IPS-18a (cell line): Measurements from ENCODE around the gene COL4A6.
A peak's percentile ranks its signal among the peaks of the same experiment; 100 is the strongest.

Experiments
- H3K27ac ChIP-seq: one replicate; pipeline ENCODE4 v1.5.1; 2013; ENCODE audit warnings: low read length
- H3K27me3 ChIP-seq: one replicate; pipeline ENCODE4 v1.6.1; 2013; ENCODE audit warnings: mild to moderate bottlenecking, low read length; ENCODE audit not compliant: control insufficient read depth, insufficient read depth
- H3K36me3 ChIP-seq: one replicate; pipeline ENCODE4 v1.6.1; 2013; ENCODE audit warnings: low read depth, low read length; ENCODE audit not compliant: control insufficient read depth
- H3K4me1 ChIP-seq: one replicate; pipeline ENCODE4 v1.6.1; 2013; ENCODE audit warnings: low read depth, low read length; ENCODE audit not compliant: control insufficient read depth
- H3K4me3 ChIP-seq: one replicate; pipeline ENCODE4 v1.5.1; 2013; ENCODE audit warnings: low read length
- H3K9ac ChIP-seq: one replicate; pipeline ENCODE4 v1.6.1; 2013; ENCODE audit warnings: mild to moderate bottlenecking, low read length, moderate library complexity
- H3K9me3 ChIP-seq: one replicate; pipeline ENCODE4 v1.6.1; 2013; ENCODE audit warnings: low read depth, low read length; ENCODE audit not compliant: control insufficient read depth

Gene COL4A6

DNA sequence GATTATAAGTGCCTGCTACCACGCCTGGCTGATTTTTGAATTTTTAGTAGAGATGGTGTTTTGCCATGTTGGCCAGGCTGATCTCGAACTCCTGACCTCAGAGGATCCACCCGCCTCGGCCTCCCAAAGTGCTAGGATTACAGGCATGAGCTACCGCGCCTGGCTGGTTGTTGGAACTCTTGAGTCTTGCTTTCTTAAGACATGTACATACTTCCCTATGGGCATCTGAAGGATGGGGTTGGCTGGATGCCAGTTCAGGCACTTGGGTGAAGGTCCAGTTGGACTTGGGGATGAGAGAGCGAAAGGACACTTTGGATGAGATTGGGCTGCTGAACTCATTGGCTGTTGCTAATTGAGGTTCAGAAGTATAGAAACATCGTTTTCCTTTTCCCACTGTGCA is 306.2 kb downstream of the COL4A6 start:
- Histone ChIP-seq H3K9ac (no peak overlapping the region), H3K27me3 (no peaks in the 10 kb centered on the region), H3K36me3 (no peaks in the 10 kb centered on the region), H3K4me3 (no peak overlapping the region), H3K4me1 (peaks cover 4% of the 10 kb centered on the region), H3K9me3 (no peaks in the 10 kb centered on the region), H3K27ac (no peak overlapping the region)

DNA sequence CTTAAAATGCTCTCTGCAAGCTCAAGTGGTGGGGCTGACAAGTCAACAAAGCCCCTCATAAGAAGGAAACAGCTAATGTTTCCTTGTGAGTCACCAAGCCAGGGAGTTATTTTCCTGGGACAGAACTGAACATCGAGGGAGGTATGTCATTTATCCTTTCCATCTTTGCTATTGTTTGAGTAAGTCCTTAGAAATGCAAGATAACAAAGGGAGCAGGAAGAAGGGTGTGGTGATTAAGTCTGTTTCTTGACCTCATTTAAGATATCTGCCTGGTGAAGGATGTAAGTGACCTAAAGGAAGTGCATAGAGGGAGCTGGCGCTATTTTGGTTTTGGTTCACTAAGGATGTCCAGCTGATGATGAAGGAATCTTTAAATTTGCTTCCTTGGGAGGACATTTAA is 306.8 kb downstream of the COL4A6 start:
- H3K9ac ChIP-seq, result no peak overlapping the region
- no peak overlapping the region for H3K4me3 ChIP-seq
- H3K36me3 ChIP-seq, result no peaks in the 10 kb centered on the region
- peaks cover 9% of the 10 kb centered on the region for H3K4me1 ChIP-seq
- H3K9me3 ChIP-seq, result no peaks in the 10 kb centered on the region
- no peaks in the 10 kb centered on the region for H3K27me3 ChIP-seq
- H3K27ac ChIP-seq, result no peak overlapping the region

DNA sequence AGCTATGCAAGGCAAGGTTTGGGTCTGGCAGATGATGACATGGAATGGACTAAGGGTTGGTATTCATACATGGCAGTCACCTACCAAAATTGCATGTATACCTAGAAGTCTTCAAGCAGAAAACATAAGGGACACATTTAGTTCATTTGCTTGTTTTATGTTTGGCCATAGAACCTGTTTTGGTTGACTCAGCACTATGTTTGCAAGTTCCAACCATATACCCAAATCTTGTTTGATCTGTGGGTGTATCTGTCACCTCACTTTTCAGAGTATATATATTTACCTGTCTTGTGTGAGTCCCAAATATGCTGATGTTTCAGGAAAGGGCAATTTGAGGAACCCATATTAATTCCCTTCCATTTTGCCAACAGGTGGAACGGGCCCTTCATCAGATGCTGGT is 307.3 kb downstream of the COL4A6 start:
- H3K9ac ChIP-seq, result no peak overlapping the region
- no peaks in the 10 kb centered on the region for H3K36me3 ChIP-seq
- H3K27ac ChIP-seq, result no peak overlapping the region
- H3K9me3 ChIP-seq, result no peaks in the 10 kb centered on the region
- peaks cover 14% of the 10 kb centered on the region for H3K4me1 ChIP-seq
- no peaks in the 10 kb centered on the region for H3K27me3 ChIP-seq
- H3K4me3 ChIP-seq, result no peak overlapping the region

DNA sequence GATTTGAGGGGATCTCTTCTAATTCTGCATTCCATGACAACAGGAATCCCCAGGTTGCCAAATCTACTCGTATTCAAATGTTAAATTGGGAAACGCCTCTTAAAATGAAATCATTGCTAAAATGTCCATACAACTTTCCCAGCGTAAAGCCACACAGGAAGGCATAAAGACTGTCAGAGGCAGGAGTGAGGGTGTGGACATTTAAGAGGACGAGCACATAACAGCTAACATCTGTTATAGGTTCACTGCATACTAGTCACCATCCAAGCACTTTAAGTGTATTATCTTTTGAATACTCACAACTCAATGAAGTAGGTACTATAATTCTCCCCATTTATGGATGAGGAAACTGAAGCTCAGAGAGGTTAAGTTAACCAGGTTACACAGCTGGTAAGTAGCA is 311.1 kb downstream of the COL4A6 start:
- Histone ChIP-seq H3K36me3 (no peaks in the 10 kb centered on the region), H3K4me1 (peaks cover 19% of the 10 kb centered on the region), H3K9ac (no peak overlapping the region), H3K9me3 (no peaks in the 10 kb centered on the region), H3K27me3 (no peaks in the 10 kb centered on the region), H3K27ac (no peak overlapping the region), H3K4me3 (peak overlapping the region; percentile 0)

DNA sequence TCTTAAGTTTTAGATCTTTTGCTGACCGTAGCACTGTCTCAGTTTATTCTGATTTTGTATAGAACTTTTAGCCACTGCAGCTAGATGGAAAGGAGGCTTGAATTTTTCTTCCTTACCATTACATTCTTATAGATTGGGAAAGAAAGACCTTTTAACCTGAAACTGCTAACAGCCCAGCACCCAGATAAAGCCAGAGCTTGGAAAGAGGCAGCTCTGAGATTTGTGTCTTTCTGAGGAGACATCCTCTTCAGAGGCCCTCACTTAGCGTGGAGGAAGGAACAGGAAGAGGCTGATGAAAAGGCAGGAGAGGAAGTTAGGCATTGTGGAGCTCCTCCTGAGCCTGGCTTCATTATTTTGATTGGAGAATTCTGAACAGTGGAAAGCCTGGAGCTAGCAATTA is 311.6 kb downstream of the COL4A6 start:
- Histone ChIP-seq H3K4me1 (peaks cover 19% of the 10 kb centered on the region), H3K9me3 (no peaks in the 10 kb centered on the region), H3K9ac (no peak overlapping the region), H3K4me3 (peak overlapping the region; percentile 0), H3K36me3 (no peaks in the 10 kb centered on the region), H3K27me3 (no peaks in the 10 kb centered on the region), H3K27ac (peak overlapping the region; percentile 6)

DNA sequence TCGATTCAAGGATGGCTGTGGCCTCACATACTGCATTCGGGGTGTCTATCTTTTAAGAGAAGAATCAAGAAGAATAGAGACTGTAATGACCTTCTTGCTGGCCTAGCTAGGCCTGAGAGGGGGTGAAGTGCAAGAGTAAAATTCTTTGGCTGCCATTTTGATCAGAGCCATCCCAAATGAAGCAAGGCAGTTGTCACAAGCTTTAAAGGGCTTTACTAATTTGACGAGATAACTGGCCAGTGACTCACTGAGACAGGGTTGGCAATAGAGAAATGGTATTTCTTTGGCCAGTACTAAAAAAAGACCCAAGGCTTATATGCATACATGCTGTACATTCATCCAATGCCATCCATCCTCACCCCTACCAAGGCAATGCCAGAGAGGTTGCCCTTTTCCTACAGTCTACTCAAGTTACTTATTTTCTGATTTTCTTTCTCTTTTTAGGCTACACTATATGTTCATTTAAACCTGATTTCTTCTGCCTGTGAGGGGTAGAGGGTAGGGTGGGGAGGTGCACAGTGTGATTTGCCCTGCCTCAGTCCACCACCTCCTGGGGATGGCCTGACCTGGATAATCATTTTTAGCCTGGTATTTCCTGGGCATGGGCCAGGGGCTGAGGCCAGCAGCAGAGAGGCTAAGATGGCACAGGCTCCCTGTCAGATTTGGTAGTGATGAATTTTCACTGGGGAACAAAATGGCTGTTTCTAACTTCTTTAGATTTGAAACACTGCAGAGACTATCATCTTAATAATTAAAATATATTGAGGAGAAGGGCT is 314.4 kb downstream of the COL4A6 start:
- Histone ChIP-seq H3K36me3 (no peaks in the 10 kb centered on the region), H3K9me3 (no peaks in the 10 kb centered on the region), H3K27me3 (no peaks in the 10 kb centered on the region), H3K9ac (no peak overlapping the region), H3K4me3 (no peak overlapping the region), H3K27ac (no peak overlapping the region), H3K4me1 (peaks cover 19% of the 10 kb centered on the region)

DNA sequence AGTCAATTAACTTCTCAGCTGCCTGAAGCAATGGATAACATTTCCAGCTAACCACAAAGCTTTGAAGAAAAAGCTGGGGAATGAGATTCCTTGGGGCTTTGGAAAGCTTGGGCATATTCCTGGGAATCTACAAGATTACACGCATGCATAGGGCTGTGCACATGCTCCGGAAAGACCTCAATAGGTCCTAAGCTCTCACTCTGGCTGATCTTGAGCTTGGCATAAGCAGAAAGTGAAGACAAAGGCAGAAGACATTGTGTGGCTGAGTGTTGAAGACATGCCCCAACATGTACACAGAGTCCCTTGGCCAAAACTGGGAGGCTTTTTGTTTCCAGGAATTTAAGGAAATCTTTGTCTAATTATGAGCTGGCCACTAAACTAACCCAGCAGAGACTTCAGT is 315.5 kb downstream of the COL4A6 start:
- H3K36me3 ChIP-seq, result no peaks in the 10 kb centered on the region
- no peak overlapping the region for H3K27ac ChIP-seq
- no peaks in the 10 kb centered on the region for H3K27me3 ChIP-seq
- peaks cover 19% of the 10 kb centered on the region for H3K4me1 ChIP-seq
- no peak overlapping the region for H3K4me3 ChIP-seq
- H3K9ac ChIP-seq, result no peak overlapping the region
- no peaks in the 10 kb centered on the region for H3K9me3 ChIP-seq

DNA sequence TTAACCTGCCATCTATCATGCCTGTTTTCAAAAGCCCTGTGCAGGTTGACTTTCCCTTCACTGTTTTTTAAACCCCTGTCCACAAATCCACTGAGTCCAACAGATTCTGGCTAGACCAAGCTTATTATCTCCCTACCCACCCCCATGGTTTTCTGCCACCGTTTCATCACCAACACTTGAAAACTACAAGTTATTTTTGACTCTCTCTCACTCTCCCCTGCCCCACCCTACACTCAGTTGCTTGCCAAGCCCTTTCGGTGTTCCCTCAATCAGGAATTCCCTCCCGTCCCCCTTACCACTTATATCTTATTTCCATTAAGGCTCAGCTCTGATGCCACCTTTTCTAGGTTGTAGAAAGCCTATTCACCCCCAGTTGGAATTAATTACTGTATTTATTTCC is 316.9 kb downstream of the COL4A6 start:
- Histone ChIP-seq H3K9ac (no peak overlapping the region), H3K27ac (no peak overlapping the region), H3K4me3 (no peak overlapping the region), H3K27me3 (no peaks in the 10 kb centered on the region), H3K4me1 (peaks cover 8% of the 10 kb centered on the region), H3K36me3 (no peaks in the 10 kb centered on the region), H3K9me3 (no peaks in the 10 kb centered on the region)

DNA sequence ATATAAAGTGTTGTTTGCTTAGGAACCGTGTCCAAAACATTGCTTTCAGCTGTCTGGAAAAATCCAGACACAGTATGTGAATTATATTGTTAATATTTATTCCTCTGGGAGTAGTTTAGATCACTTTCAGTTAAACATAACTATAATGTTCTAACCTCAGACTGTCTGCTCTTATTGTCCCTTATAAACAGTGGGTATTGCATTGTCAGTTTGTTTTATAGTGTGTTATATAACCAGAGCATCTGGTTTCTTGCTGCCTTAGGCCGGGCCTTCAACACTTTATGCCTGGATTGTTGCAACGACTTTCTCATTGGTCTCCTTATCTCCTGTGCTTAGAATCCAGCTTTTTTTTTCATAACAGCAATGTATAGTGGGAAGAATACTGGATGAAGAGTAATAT is 320.2 kb downstream of the COL4A6 start:
- Histone ChIP-seq H3K27ac (no peak overlapping the region), H3K27me3 (no peaks in the 10 kb centered on the region), H3K4me1 (no peaks in the 10 kb centered on the region), H3K36me3 (no peaks in the 10 kb centered on the region), H3K4me3 (no peak overlapping the region), H3K9me3 (no peaks in the 10 kb centered on the region), H3K9ac (no peak overlapping the region)

DNA sequence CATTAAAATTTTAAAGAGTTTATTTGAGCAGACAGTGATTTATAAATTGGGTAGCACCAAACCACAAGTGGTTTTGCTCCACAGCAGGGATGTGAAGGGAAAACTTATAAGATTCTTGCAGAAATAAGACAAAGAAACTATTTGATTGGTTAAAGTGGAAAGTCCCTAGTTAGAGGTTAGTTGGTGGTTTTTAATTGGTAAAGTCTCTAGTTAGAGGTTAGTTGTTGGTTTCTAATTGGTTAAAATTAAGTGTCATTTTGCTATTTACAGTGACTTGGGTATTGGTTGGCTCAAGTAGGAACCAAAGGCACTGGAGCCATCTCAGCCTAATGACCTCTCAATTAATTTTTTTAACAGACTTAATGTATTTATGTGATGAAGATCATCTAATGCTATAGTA is 323.7 kb downstream of the COL4A6 start:
- no peaks in the 10 kb centered on the region for H3K36me3 ChIP-seq
- H3K4me1 ChIP-seq, result no peaks in the 10 kb centered on the region
- H3K9ac ChIP-seq, result no peak overlapping the region
- no peak overlapping the region for H3K4me3 ChIP-seq
- no peaks in the 10 kb centered on the region for H3K9me3 ChIP-seq
- H3K27me3 ChIP-seq, result no peaks in the 10 kb centered on the region
- no peak overlapping the region for H3K27ac ChIP-seq
